Limb (tissue), 2 donors: Measurements from ENCODE around the gene PNMA6E.

ENCODE experiments used
- DNase-seq, 2 donors: peaks; one replicate each; pipeline ENCODE4 v3.0.0-alpha.2; 2016; ENCODE audit errors: extremely low spot score in 2 of 2

Gene PNMA6E

GRCh38 chrX:153435845-153436244 lies 34.7 kb upstream of the PNMA6E start:
- DNase-seq: no peak

- no peak for DNase-seq
Measured at GRCh38 chrX:153434801-153435200, 33.7 kb upstream of the PNMA6E start.

GRCh38 chrX:153433781-153434285 lies 32.7 kb upstream of the PNMA6E start:
- no peak for DNase-seq

GRCh38 chrX:153433161-153433680 lies 32.1 kb upstream of the PNMA6E start:
- no peak for DNase-seq

- DNase-seq: no peak
Measured at GRCh38 chrX:153430796-153431195, 29.6 kb upstream of the PNMA6E start.

- DNase-seq: no peak
Measured at GRCh38 chrX:153426204-153426603, 25.1 kb upstream of the PNMA6E start.

GRCh38 chrX:153423652-153424051 lies 22.5 kb upstream of the PNMA6E start:
- no peak for DNase-seq

- no peak for DNase-seq
Measured at GRCh38 chrX:153421856-153422255, 20.7 kb upstream of the PNMA6E start.

- DNase-seq: no peak
Measured at GRCh38 chrX:153420851-153421599, 19.9 kb upstream of the PNMA6E start.

GRCh38 chrX:153417637-153418036 lies 16.5 kb upstream of the PNMA6E start:
- no peak for DNase-seq

GRCh38 chrX:153416781-153417450 lies 15.8 kb upstream of the PNMA6E start:
- no peak for DNase-seq

GRCh38 chrX:153414856-153415510 lies 13.8 kb upstream of the PNMA6E start:
- no peak for DNase-seq

GRCh38 chrX:153413731-153414130 lies 12.6 kb upstream of the PNMA6E start:
- no peak for DNase-seq

GRCh38 chrX:153412746-153413720 lies 11.9 kb upstream of the PNMA6E start:
- no peak for DNase-seq

- no peak for DNase-seq
Measured at GRCh38 chrX:153411988-153412574, 10.9 kb upstream of the PNMA6E start.

- DNase-seq: peak in 1 of 2 donors; percentile 43
Measured at GRCh38 chrX:153411255-153411987, 10.3 kb upstream of the PNMA6E start, which contains the start of gene ZFP92. ZFP92 (plus strand) TSS chrX:153411472; CDS start chrX:153418323, 6,851 bp downstream.

- no peak for DNase-seq
Measured at GRCh38 chrX:153410888-153411254, 9.7 kb upstream of the PNMA6E start.

- no peak for DNase-seq
Measured at GRCh38 chrX:153410373-153410772, 9.2 kb upstream of the PNMA6E start.

GRCh38 chrX:153409414-153410101 lies 8.4 kb upstream of the PNMA6E start:
- no peak for DNase-seq
